Adrenal gland (tissue), 12 donors: ENCODE measurements around the gene CLMP. TPM values are rescaled to one million over a fixed set of nuclear protein-coding genes. Genes with fewer than 3 reads are reported as not detected.

Experiments
- DNase-seq, 7 donors: peaks; one replicate each; pipeline ENCODE4 v3.0.0-alpha.2; 2019 to 2020
- H3K27ac ChIP-seq, 5 donors: fragments of 200-600 bp; sonication (generic) in 4 of 5; 1 replicate in 3 of 5; 2 replicates in 2 of 5; pipeline versions ENCODE4 v1.5.1 to v1.8.0; 2016 to 2020; ENCODE audit warnings: mild to moderate bottlenecking in 1 of 5
- H3K27me3 ChIP-seq: fragments of 200-600 bp; 2 replicates; pipeline ENCODE4 v1.8.0; 2021
- H3K36me3 ChIP-seq, 2 donors: fragments of 200-600 bp; replicated peaks in 1 of 2; 1 replicate in 1 of 2; 2 replicates in 1 of 2; pipeline versions ENCODE4 v1.5.1 to v1.8.0; 2018 to 2022
- H3K4me1 ChIP-seq, 2 donors: fragments of 200-600 bp; replicated peaks in 1 of 2; 1 replicate in 1 of 2; 2 replicates in 1 of 2; pipeline versions ENCODE4 v1.5.1 to v1.8.0; 2018 to 2021
- H3K4me3 ChIP-seq, 4 donors: fragments of 200-600 bp; sonication (generic) in 3 of 4; one replicate each; pipeline ENCODE4 v1.5.1; 2016 to 2018
- H3K9me3 ChIP-seq, 3 donors: fragments of 200-600 bp; sonication (generic) in 1 of 3; replicated peaks in 1 of 3; 1 replicate in 2 of 3; 2 replicates in 1 of 3; pipeline versions ENCODE4 v1.5.1 to v1.8.0; 2016 to 2021
- POLR2A ChIP-seq, 2 donors: fragments of 450-650 bp; IDR thresholded peaks; one replicate each; pipeline ENCODE4 v1.6.1; 2017; ENCODE audit warnings: antibody characterized with exemption in 2 of 2, mild to moderate bottlenecking in 2 of 2, moderate library complexity in 1 of 2
- WGBS, 4 donors: extraction: QIAGEN DNeasy Blood & Tissue Kit in 2 of 4; methylation state at CpG; one replicate each; pipeline versions ENCODE4 v1.1.5 to v1.1.7; 2013 to 2017; 5-methylcytosine and 5-hydroxymethylcytosine counted together
- intact Hi-C, 2 donors: fragments of 100-400 bp; cut with DNase I; formaldehyde crosslinking; loops; one replicate each; pipeline versions ENCODE4 v1.14.1 to v1.15.0; 2022 to 2023
- polyA plus RNA-seq, 3 donors: library from polyadenylated mRNA; stranded (reverse); fragments of 200-250 nt in 2 of 3; fragments of 350-450 nt in 1 of 3; fragmentation: Illumina TruSeq in 1 of 3; extraction: RNeasy Lipid Tissue Mini Kit (QIAGEN cat#74804) in 1 of 3; gene quantifications; one replicate each; pipeline ENCODE4 v1.2.3, GENCODE V29; 2013 to 2014
- small RNA-seq, 2 donors: library from RNA; depleted of rRNA; stranded (forward); fragments of <200 nt; gene quantifications; one replicate each; pipeline ENCODE3, GENCODE V24; 2016
- total RNA-seq, 9 donors: library from RNA; depleted of rRNA in 4 of 9; stranded (reverse); fragments of >200 nt in 4 of 9; fragments of 120-200 nt in 1 of 9; fragmentation: NEBNext Ultra II Directional in 1 of 9; extraction: Animal tissue kit (Norgen Biotek cat#: 25700) in 1 of 9; gene quantifications; one replicate each; pipeline versions ENCODE4 v1.1.0 to v1.2.4, GENCODE V29; 2013 to 2023
- TF ChIP-seq, protein P1 (sequence below), 6 experiments: fragments of 450-650 bp in 4 of 6; fragments of 200-600 bp in 2 of 6; sonication (generic) in 1 of 6; IDR thresholded peaks; 1 replicate in 5 of 6; 2 replicates in 1 of 6; pipeline versions ENCODE4 v1.5.1 to v1.8.0; 2016 to 2021; ENCODE audit warnings: antibody characterized with exemption in 6 of 6, mild to moderate bottlenecking in 2 of 6, moderate library complexity in 1 of 6
- donor health status: healthy with polysubstance abuse.
- donor health status: Bipolar disorder and iron deficiency.
- donor health status: DM: yes; HTN: yes; CAD: no.
- donor health status: DM: no; HTN: no; CAD: no.
- donor health status: DM: no; HTN: no; CAD: no.
- donor health status: DM: yes; HTN: yes; CAD: no.

The CLMP gene
- total and polyA plus RNA-seq, 12 donors, result 3.8 to 36.6 (median 19.8) TPM

DNA sequence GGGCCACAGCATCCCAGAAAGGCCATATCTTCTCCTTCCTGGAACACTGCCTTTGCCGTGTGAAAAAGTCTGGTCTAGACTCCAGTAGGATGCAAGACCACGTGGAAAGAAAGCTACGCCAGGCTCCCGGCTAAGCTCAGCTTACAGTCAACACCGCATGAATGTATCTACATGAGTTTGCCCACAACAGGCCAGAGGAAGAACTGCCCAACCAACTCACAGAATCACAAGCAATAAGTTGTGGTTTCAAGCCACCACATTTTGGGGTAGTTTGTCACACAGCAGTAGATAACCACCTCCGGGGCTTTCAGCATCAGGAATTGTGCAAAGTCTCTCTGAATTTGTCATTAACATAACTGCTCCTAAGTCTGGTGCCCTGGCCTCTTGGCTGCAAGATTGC lies 160.5 kb downstream of the CLMP start:
- DNase-seq, result no peak
- Histone ChIP-seq H3K27ac (no peak overlapping the region), H3K4me1 (no peaks in the 10 kb centered on the region), H3K27me3 (no peaks in the 10 kb centered on the region), H3K36me3 (no peaks in the 10 kb centered on the region), H3K9me3 (no peaks in the 10 kb centered on the region), H3K4me3 (no peak overlapping the region)
- intact Hi-C loops, result no loop called here
- no peak for TF ChIP-seq POLR2A (IDR thresholded peaks at IDR 0.05)
- TF ChIP-seq, protein P1, sequence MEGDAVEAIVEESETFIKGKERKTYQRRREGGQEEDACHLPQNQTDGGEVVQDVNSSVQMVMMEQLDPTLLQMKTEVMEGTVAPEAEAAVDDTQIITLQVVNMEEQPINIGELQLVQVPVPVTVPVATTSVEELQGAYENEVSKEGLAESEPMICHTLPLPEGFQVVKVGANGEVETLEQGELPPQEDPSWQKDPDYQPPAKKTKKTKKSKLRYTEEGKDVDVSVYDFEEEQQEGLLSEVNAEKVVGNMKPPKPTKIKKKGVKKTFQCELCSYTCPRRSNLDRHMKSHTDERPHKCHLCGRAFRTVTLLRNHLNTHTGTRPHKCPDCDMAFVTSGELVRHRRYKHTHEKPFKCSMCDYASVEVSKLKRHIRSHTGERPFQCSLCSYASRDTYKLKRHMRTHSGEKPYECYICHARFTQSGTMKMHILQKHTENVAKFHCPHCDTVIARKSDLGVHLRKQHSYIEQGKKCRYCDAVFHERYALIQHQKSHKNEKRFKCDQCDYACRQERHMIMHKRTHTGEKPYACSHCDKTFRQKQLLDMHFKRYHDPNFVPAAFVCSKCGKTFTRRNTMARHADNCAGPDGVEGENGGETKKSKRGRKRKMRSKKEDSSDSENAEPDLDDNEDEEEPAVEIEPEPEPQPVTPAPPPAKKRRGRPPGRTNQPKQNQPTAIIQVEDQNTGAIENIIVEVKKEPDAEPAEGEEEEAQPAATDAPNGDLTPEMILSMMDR (IDR thresholded peaks at IDR 0.05), result no peak
- 76 to 85% (median 77%) methylated on average over 5 to 6 of the region's 6 CpGs for WGBS, 4 donors

DNA sequence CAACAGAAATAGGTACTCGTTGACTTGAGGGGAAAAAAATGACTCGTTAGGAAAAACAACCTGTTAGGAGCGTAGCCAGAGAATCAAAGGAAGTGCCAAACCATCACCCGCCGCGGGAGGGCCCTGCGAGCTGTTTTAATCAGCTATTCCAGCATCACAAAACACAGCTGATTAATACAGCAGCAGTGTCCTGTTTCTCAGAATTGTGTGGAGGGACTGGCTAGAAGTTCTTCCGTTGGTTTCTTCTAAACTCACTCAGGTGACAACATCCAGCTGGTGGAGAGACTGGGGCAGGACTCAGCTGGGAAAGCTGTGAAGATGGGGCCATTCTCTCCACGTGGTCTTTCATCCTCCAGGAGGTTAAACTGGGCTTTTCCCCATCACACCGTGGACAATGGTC lies 161.2 kb downstream of the CLMP start:
- intact Hi-C loops, result no loop called here
- WGBS, 4 donors, result 61 to 71% (median 67%) methylated on average over 10 of the region's 10 CpGs
- DNase-seq, result peak in 2 of 7 donors; percentile 15 to 25
- H3K36me3 ChIP-seq, result no peaks in the 10 kb centered on the region
- H3K4me1 ChIP-seq, result no peaks in the 10 kb centered on the region
- no peak overlapping the region for H3K4me3 ChIP-seq
- H3K27ac ChIP-seq, result no peak overlapping the region
- H3K27me3 ChIP-seq, result no peaks in the 10 kb centered on the region
- H3K9me3 ChIP-seq, result no peaks in the 10 kb centered on the region
- TF ChIP-seq, protein P1 (IDR thresholded peaks at IDR 0.05), result peak in 1 of 6 experiments; percentile 15
- no peak for TF ChIP-seq POLR2A (IDR thresholded peaks at IDR 0.05)

DNA sequence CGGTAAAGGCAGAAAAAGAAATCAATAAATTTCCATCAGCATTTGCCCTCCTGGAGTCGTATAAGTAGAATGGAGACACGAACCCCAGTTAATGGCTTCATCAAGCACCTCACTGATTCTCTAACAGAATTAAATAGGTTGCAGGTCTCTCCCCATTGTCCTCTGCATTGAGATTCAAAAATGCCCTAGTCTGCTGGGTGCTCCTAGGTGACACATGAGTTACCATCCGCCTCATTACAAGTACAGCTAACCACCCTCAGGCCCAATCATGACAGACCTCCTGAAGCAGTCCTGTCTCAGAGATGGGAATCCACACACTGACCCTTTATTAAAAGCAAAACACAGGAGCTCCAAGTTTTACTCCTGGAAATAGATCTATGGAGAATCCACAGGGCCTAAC lies 164.5 kb downstream of the CLMP start:
- 79 to 84% (median 83%) methylated on average over 4 of the region's 4 CpGs for WGBS, 4 donors
- no peaks in the 10 kb centered on the region for H3K27me3 ChIP-seq
- no peaks in the 10 kb centered on the region for H3K9me3 ChIP-seq
- H3K4me3 ChIP-seq, result no peak overlapping the region
- intact Hi-C loops, result no loop called here
- no peaks in the 10 kb centered on the region for H3K4me1 ChIP-seq
- no peak for DNase-seq
- H3K36me3 ChIP-seq, result no peaks in the 10 kb centered on the region
- TF ChIP-seq, protein P1 (IDR thresholded peaks at IDR 0.05), result no peak
- no peak for TF ChIP-seq POLR2A (IDR thresholded peaks at IDR 0.05)
- no peak overlapping the region for H3K27ac ChIP-seq

DNA sequence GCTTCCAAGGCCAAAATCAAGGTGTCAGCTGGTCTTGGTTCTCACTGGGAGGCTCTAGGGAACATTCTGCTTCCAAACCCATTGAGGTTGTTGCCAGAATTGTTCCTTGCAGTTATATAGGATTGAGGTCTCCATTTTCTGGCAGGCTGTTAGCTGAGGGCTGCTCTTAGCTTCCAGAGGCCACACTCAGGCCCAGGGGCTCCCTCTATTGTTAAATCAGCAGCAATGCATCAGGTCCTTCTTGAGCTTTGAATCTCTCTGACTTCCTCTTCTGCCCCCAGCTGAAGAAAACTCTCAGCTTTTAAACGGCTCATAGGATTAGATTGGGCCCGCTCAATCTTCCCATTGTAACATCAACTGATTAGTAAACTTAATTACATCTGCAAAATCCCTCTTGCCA lies 174.1 kb downstream of the CLMP start:
- Histone ChIP-seq H3K4me1 (no peaks in the 10 kb centered on the region), H3K27me3 (peaks cover 8% of the 10 kb centered on the region), H3K4me3 (no peak overlapping the region), H3K27ac (no peak overlapping the region), H3K36me3 (no peaks in the 10 kb centered on the region), H3K9me3 (no peaks in the 10 kb centered on the region)
- TF ChIP-seq, protein P1 (IDR thresholded peaks at IDR 0.05), result peak; percentile 18 to 45 (median 32)
- TF ChIP-seq POLR2A (IDR thresholded peaks at IDR 0.05), result no peak
- intact Hi-C loops, result loop anchor here in 1 of 2 donors (5.0 kb wide), 2 partner anchors 109 to 159 kb away; no protein-coding TSS in a partner anchor
- 38 to 49% (median 47%) methylated on average over 2 of the region's 2 CpGs for WGBS, 4 donors
- peak in 6 of 7 donors; percentile 20 to 63 (median 30) for DNase-seq

Small RNA genes within 50 kb of the gene (small RNA-seq; reads per million reads assigned to genes)
- gene RPL31P47 (0 reads per million in 2 donors), gene SNORD14C (0 reads per million in 2 donors), gene SNORD14D (0 reads per million in 2 donors), gene SNORD14E (394 to 514 reads per million in 2 donors)

Other genes starting within 250 kb of the CLMP start
- gene BSX, start 213.4 kb downstream of the CLMP start, total RNA-seq, result not detected
- gene BSX, start 213.4 kb downstream of the CLMP start, polyA plus RNA-seq, result not detected
- gene HSPA8, start 133.1 kb downstream of the CLMP start, total RNA-seq, result 1,000 to 10,000 TPM in 2 of 9 donors, 100 to 1,000 TPM in 7; 464 to 2,633 (median 827) TPM
- 1,000 to 10,000 TPM in 1 of 3 donors, 100 to 1,000 TPM in 1, 10 to 100 TPM in 1; 81.6 to 4,262 (median 125) TPM for gene HSPA8, start 133.1 kb downstream of the CLMP start, polyA plus RNA-seq
- 1,000 to 10,000 TPM in 1 of 9 donors, 100 to 1,000 TPM in 8; 178 to 1,898 (median 290) TPM for gene GRAMD1B, start 235.0 kb upstream of the CLMP start, total RNA-seq
- gene GRAMD1B, start 235.0 kb upstream of the CLMP start, polyA plus RNA-seq, result 100 to 1,000 TPM; 101 to 721 (median 114) TPM